CD14-positive monocyte (primary cell): Measurements from ENCODE around the gene TMEM184B. TPM values are rescaled to one million over a fixed set of nuclear protein-coding genes. Genes with fewer than 3 reads are reported as not detected.

Experiments used
- DNase-seq, 3 donors: peaks; one replicate each; pipeline ENCODE4 v3.0.0-alpha.2; 2011 to 2022
- H2AFZ ChIP-seq: 2 replicates; pipeline ENCODE4 v1.6.0; 2012; ENCODE audit warnings: mild to moderate bottlenecking, low read depth, low read length, inconsistent platforms; ENCODE audit not compliant: insufficient read depth, poor library complexity, severe bottlenecking
- H3K27ac ChIP-seq, 2 donors: 1 replicate in 1 of 2; 2 replicates in 1 of 2; pipeline ENCODE4 v1.5.1; 2012 to 2013; ENCODE audit warnings: low read length in 2 of 2, control low read depth in 1 of 2, inconsistent platforms in 1 of 2, low read depth in 1 of 2, mild to moderate bottlenecking in 1 of 2
- H3K27me3 ChIP-seq, 2 donors: one replicate each; pipeline versions ENCODE4 v1.6.0 to v1.6.1; 2011 to 2013; ENCODE audit warnings: low read length in 2 of 2; ENCODE audit not compliant: control insufficient read depth in 2 of 2, insufficient read depth in 2 of 2
- H3K36me3 ChIP-seq, 2 donors: replicated peaks in 1 of 2; 1 replicate in 1 of 2; 2 replicates in 1 of 2; pipeline versions ENCODE4 v1.5.1 to v1.6.1; 2012 to 2013; ENCODE audit warnings: low read length in 2 of 2, control low read depth in 1 of 2, inconsistent platforms in 1 of 2, mild to moderate bottlenecking in 1 of 2; ENCODE audit not compliant: insufficient read depth in 2 of 2, control insufficient read depth in 1 of 2
- H3K4me1 ChIP-seq, 2 donors: 1 replicate in 1 of 2; 2 replicates in 1 of 2; pipeline versions ENCODE4 v1.5.1 to v1.6.1; 2012 to 2013; ENCODE audit warnings: low read length in 2 of 2, control low read depth in 1 of 2, inconsistent platforms in 1 of 2, mild to moderate bottlenecking in 1 of 2, moderate library complexity in 1 of 2; ENCODE audit not compliant: insufficient read depth in 2 of 2, control insufficient read depth in 1 of 2
- H3K4me2 ChIP-seq: replicated peaks from 2 replicates; pipeline ENCODE3; 2012; ENCODE audit warnings: low read length, moderate library complexity, mild to moderate bottlenecking; ENCODE audit not compliant: poor library complexity, severe bottlenecking; ENCODE audit errors: extremely low read depth
- H3K4me3 ChIP-seq, 3 experiments: fragments of 200-600 bp in 1 of 3; sonication (generic) in 1 of 3; replicated peaks in 1 of 3; 1 replicate in 2 of 3; 2 replicates in 1 of 3; pipeline ENCODE4 v1.5.1; 2011 to 2013; ENCODE audit warnings: low read length in 3 of 3, mild to moderate bottlenecking in 3 of 3, control low read depth in 2 of 3, low read depth in 2 of 3, inconsistent platforms in 1 of 3, moderate library complexity in 1 of 3
- H3K79me2 ChIP-seq: 2 replicates; pipeline ENCODE4 v1.6.0; 2012; ENCODE audit warnings: mild to moderate bottlenecking, control low read depth, inconsistent platforms, low read length, moderate library complexity; ENCODE audit not compliant: insufficient read depth
- H3K9ac ChIP-seq: 2 replicates; pipeline ENCODE4 v1.6.0; 2017; ENCODE audit warnings: low read length, mild to moderate bottlenecking; ENCODE audit not compliant: insufficient read depth, poor library complexity, severe bottlenecking
- H3K9me3 ChIP-seq, 2 donors: replicated peaks in 1 of 2; 1 replicate in 1 of 2; 2 replicates in 1 of 2; pipeline versions ENCODE4 v1.5.1 to v1.6.1; 2012 to 2013; ENCODE audit warnings: low read length in 2 of 2, control low read depth in 1 of 2; ENCODE audit not compliant: control insufficient read depth in 1 of 2, insufficient read depth in 1 of 2
- H4K20me1 ChIP-seq: 2 replicates; pipeline ENCODE4 v1.6.0; 2012; ENCODE audit warnings: mild to moderate bottlenecking, low read length, control low read depth, moderate library complexity; ENCODE audit not compliant: insufficient read depth
- H3K27ac Mint-ChIP-seq, 7 donors: one replicate each; pipeline ENCODE4 v1.8.0; 2020; ENCODE audit warnings: mild to moderate bottlenecking in 7 of 7, mixed read lengths in 7 of 7, moderate library complexity in 6 of 7, inconsistent platforms in 2 of 7
- H3K27me3 Mint-ChIP-seq, 3 donors: one replicate each; pipeline ENCODE4 v1.8.0; 2021 to 2022; ENCODE audit warnings: low read depth in 3 of 3, mild to moderate bottlenecking in 3 of 3, mixed read lengths in 3 of 3, moderate library complexity in 3 of 3, inconsistent platforms in 1 of 3
- H3K36me3 Mint-ChIP-seq, 2 donors: one replicate each; pipeline ENCODE4 v1.8.0; 2020; ENCODE audit warnings: mixed read lengths in 2 of 2, inconsistent platforms in 1 of 2, mild to moderate bottlenecking in 1 of 2
- H3K4me1 Mint-ChIP-seq: one replicate; pipeline ENCODE4 v1.8.0; 2020; ENCODE audit warnings: mild to moderate bottlenecking, mixed read lengths
- H3K4me3 Mint-ChIP-seq, 2 donors: one replicate each; pipeline ENCODE4 v1.8.0; 2020; ENCODE audit warnings: mild to moderate bottlenecking in 2 of 2, mixed read lengths in 2 of 2, moderate library complexity in 1 of 2
- H3K9me3 Mint-ChIP-seq, 7 donors: one replicate each; pipeline ENCODE4 v1.8.0; 2020 to 2022; ENCODE audit warnings: mixed read lengths in 7 of 7, mild to moderate bottlenecking in 6 of 7, moderate library complexity in 6 of 7, inconsistent platforms in 2 of 7
- WGBS: methylation state at CpG from one replicate; pipeline ENCODE4 v1.1.5; 2013; ENCODE audit warnings: missing lambda C conversion rate; ENCODE audit not compliant: insufficient coverage; 5-methylcytosine and 5-hydroxymethylcytosine counted together
- intact Hi-C, 2 donors: fragments of 100-400 bp; cut with micrococcal nuclease; formaldehyde crosslinking; loops; one replicate each; pipeline versions ENCODE4 v1.15.0 to v1.15.1; 2023
- polyA plus RNA-seq, 3 donors: library from polyadenylated mRNA; depleted of rRNA in 1 of 3; unstranded in 2 of 3; stranded (reverse) in 1 of 3; fragments of 300-500 nt in 2 of 3; fragments of >200 nt in 1 of 3; fragmentation: Illumina TruSeq in 2 of 3; gene quantifications; 1 replicate in 2 of 3; 2 replicates in 1 of 3; pipeline ENCODE4 v1.2.3, GENCODE V29; 2012 to 2021
- TF ChIP-seq, protein P1 (sequence below): fragments of 200-600 bp; IDR thresholded peaks from one replicate; pipeline ENCODE4 v1.8.0; 2022; ENCODE audit warnings: antibody characterized with exemption, mild to moderate bottlenecking

The TMEM184B gene
- polyA plus RNA-seq, 3 donors = 7.4 to 17.7 (median 10.6) TPM

- Histone ChIP-seq H3K4me3 (peak overlapping the region in 1 of 3 experiments; percentile 72), H4K20me1 (peaks cover 30% of the 10 kb centered on the region)
- TF ChIP-seq, protein P1, sequence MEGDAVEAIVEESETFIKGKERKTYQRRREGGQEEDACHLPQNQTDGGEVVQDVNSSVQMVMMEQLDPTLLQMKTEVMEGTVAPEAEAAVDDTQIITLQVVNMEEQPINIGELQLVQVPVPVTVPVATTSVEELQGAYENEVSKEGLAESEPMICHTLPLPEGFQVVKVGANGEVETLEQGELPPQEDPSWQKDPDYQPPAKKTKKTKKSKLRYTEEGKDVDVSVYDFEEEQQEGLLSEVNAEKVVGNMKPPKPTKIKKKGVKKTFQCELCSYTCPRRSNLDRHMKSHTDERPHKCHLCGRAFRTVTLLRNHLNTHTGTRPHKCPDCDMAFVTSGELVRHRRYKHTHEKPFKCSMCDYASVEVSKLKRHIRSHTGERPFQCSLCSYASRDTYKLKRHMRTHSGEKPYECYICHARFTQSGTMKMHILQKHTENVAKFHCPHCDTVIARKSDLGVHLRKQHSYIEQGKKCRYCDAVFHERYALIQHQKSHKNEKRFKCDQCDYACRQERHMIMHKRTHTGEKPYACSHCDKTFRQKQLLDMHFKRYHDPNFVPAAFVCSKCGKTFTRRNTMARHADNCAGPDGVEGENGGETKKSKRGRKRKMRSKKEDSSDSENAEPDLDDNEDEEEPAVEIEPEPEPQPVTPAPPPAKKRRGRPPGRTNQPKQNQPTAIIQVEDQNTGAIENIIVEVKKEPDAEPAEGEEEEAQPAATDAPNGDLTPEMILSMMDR = no peak
These were observed 42.4 kb upstream of the TMEM184B start for GRCh38 chr22:38314933-38315822.

GRCh38 chr22:38314051-38314932 lies 41.5 kb upstream of the TMEM184B start:
- Histone ChIP-seq H3K4me2 (no peak overlapping the region), H3K4me3 (no peak overlapping the region), H3K9ac (peak overlapping the region; percentile 80), H3K79me2 (peaks cover 12% of the 10 kb centered on the region), H4K20me1 (peaks cover 30% of the 10 kb centered on the region), H3K4me1 (peaks cover 34 to 52% of the 10 kb centered on the region in 2 donors), H3K27me3 (no peaks in the 10 kb centered on the region), H3K27ac (no peak overlapping the region), H2AFZ (no peak overlapping the region), H3K9me3 (no peaks in the 10 kb centered on the region), H3K36me3 (peaks cover 15 to 16% of the 10 kb centered on the region in 2 donors)
- intact Hi-C loops = no loop called here
- peak overlapping the region in 2 of 7 donors; percentile 32 to 50 for H3K27ac Mint-ChIP-seq
- peak overlapping the region; percentile 20 to 63 for H3K4me3 Mint-ChIP-seq
- TF ChIP-seq, protein P1 = no peak
- peaks cover 63% of the 10 kb centered on the region for H3K4me1 Mint-ChIP-seq
- peaks cover 20 to 29% of the 10 kb centered on the region in 2 donors for H3K36me3 Mint-ChIP-seq
- WGBS = 79% methylated on average over 16 of the region's 23 CpGs
- DNase-seq = no peak
- peaks cover 12 to 18% (median 16%) of the 10 kb centered on the region in 3 donors for H3K27me3 Mint-ChIP-seq
- peaks cover 0 to 2% (median 0%) of the 10 kb centered on the region in 7 donors for H3K9me3 Mint-ChIP-seq

More at GRCh38 chr22:38314933-38315822, 42.4 kb upstream of the TMEM184B start:
- WGBS = 15% methylated on average over 9 of the region's 21 CpGs
- Histone ChIP-seq H2AFZ (no peak overlapping the region), H3K27me3 (no peaks in the 10 kb centered on the region), H3K4me1 (peaks cover 34 to 52% of the 10 kb centered on the region in 2 donors), H3K36me3 (peaks cover 13% of the 10 kb centered on the region in 2 donors), H3K9me3 (no peaks in the 10 kb centered on the region), H3K9ac (peak overlapping the region; percentile 80), H3K4me2 (peak overlapping the region; percentile 77), H3K79me2 (peaks cover 12% of the 10 kb centered on the region), H3K27ac (no peak overlapping the region)
- peaks cover 12 to 18% (median 17%) of the 10 kb centered on the region in 3 donors for H3K27me3 Mint-ChIP-seq
- peak overlapping the region in 5 of 7 donors; percentile 20 to 86 (median 42) for H3K27ac Mint-ChIP-seq
- H3K4me3 Mint-ChIP-seq = peak overlapping the region; percentile 87 to 89
- peaks cover 20 to 25% of the 10 kb centered on the region in 2 donors for H3K36me3 Mint-ChIP-seq
- DNase-seq = no peak
- peaks cover 63% of the 10 kb centered on the region for H3K4me1 Mint-ChIP-seq
- peaks cover 0 to 2% (median 0%) of the 10 kb centered on the region in 7 donors for H3K9me3 Mint-ChIP-seq
- intact Hi-C loops = loop anchor here in 1 of 2 donors (5.0 kb wide), 1 partner anchor 37 kb away; no protein-coding TSS in a partner anchor
